D721Med (cell line): ENCODE measurements around the gene TFEB.

Experiments used
- DNase-seq: peaks from one replicate; pipeline ENCODE4 v3.0.0; 2011; ENCODE audit warnings: low spot score; ENCODE audit not compliant: insufficient read length
- FAIRE-seq: peaks from 2 replicates; lab custom pipeline; 2011; peaks lifted over from hg19 to GRCh38; lab: Jason Lieb, UNC
- CTCF ChIP-seq: IDR thresholded peaks from 2 replicates; pipeline ENCODE4 v1.5.1; 2012; ENCODE audit warnings: mild to moderate bottlenecking, control low read depth; ENCODE audit not compliant: insufficient read depth; ENCODE audit errors: missing control alignments

The TFEB gene

GRCh38 chr6:41735427-41736185 lies at the start of gene TFEB:
TSS of gene TFEB (minus strand) at chr6:41735608. CDS start at chr6:41691213, 44,395 bp downstream.
- FAIRE-seq = no peak
- peak; percentile 82 for TF ChIP-seq CTCF

GRCh38 chr6:41784581-41785171 lies 49.3 kb upstream of the TFEB start:
- FAIRE-seq (no peak), DNase-seq (no peak)
- TF ChIP-seq CTCF = no peak

More at GRCh38 chr6:41735427-41736185, at the start of gene TFEB:
- DNase-seq = peak; percentile 85

GRCh38 chr6:41783106-41783780 lies 47.8 kb upstream of the TFEB start:
- FAIRE-seq (no peak), DNase-seq (no peak)
- TF ChIP-seq CTCF = no peak

GRCh38 chr6:41781366-41781730 lies 45.9 kb upstream of the TFEB start:
- DNase-seq (no peak), FAIRE-seq (no peak)
- no peak for TF ChIP-seq CTCF

- TF ChIP-seq CTCF = no peak
- DNase-seq (no peak), FAIRE-seq (no peak)
These were observed 45.4 kb upstream of the TFEB start, which contains the start of gene PRICKLE4 for GRCh38 chr6:41780551-41781365. TSS of gene PRICKLE4 (plus strand) at chr6:41780782. CDS start at chr6:41783474, 2,692 bp downstream.

- TF ChIP-seq CTCF = peak; percentile 97
- FAIRE-seq = no peak
- DNase-seq = peak; percentile 96
These were observed 44.6 kb upstream of the TFEB start, which contains the start of gene FRS3 for GRCh38 chr6:41779788-41780550. TSS of gene FRS3 (minus strand) at chr6:41779900. CDS start at chr6:41776987, 2,913 bp downstream.
